ENCODE results near the gene GASK1A. TPM values are rescaled to one million over a fixed set of nuclear protein-coding genes. Genes with fewer than 3 reads are reported as not detected.
A peak's percentile ranks its signal among the peaks of the same experiment; 100 is the strongest.

GASK1A gene
- 10 to 100 TPM in 1 of 2 donors, under 1 TPM in 1; 0.79 to 22.8 TPM for total RNA-seq
- 1 to 10 TPM; 4.1 to 5.1 TPM for polyA plus RNA-seq

DNA sequence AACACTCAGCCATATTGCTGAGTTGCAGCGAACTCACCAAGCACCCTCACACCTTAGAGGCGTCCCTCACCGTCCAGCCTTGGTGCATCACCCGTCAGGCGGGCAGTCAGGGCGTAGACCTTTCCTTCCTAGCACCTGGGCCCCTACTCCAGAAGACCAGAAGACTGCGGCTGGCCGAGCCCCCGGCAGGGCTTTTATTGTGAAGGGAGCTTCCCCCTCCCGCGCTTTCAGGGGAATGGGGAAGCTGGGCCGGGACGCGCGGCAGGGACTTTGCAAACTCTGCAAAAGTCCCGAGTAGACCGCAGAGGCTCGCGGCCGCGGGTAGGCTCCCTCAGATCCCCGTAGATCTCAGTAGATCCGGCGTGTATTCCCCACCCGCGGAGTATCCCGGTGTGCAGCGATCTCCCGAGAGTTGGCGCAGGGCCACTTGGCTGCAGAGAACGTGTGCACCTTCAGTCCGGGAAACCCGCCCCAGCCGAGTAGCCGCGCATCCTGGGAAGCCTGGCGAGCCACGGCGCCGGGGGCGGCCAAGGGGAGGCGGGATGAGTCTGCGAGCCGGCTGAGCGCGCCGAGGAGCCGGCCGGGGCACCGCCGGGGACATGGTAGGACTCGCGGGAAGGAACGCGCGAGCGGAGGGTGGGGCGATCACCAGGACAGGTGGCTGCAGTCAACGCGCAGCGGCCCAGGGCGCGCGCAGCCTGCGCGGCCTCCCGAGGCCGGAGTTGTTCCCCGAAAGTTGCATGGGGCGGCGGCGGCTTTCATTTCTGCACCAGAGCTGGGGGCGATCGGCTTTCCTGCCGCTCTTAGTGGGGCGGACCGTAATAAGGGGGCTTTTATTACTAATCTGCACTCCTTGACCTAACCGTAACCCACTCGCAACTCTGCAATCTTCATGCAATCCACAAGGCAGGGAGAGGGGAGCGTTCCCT is at the start of gene GASK1A:
Gene GASK1A, plus strand, starts transcription at position 268 of the 929 bp plus-strand sequence. Its CDS starts 332 bp downstream, at position 600.
- WGBS, result 4% methylated on average over 80 of the region's 80 CpGs
- no peaks in the 10 kb centered on the region for H3K27me3 ChIP-seq (ENCODE audit: control insufficient read depth in 4 of 4, insufficient read depth in 4 of 4, low read length in 3 of 4)
- DNase-seq (ENCODE audit: low spot score), result no peak
- H3K4me3 ChIP-seq (ENCODE audit: low read depth in 1 of 3, low read length in 3 of 3), result peak within 1 kb of the TSS; percentile 44 to 76 (median 75)
- H3K27ac ChIP-seq (ENCODE audit: low read depth in 1 of 2, low read length in 2 of 2), result peak within 1 kb of the TSS; percentile 66 to 81
- H3K9ac ChIP-seq (ENCODE audit: low read depth in 1 of 2, low read length in 2 of 2), result peak within 1 kb of the TSS in 1 of 2 donors; percentile 50
- peaks cover 0 to under 1% (median 0%) of the 10 kb centered on the region in 4 donors for H3K9me3 ChIP-seq (ENCODE audit: control insufficient read depth in 4 of 4, low read length in 3 of 4)
- no peaks in the 10 kb centered on the region for H3K36me3 ChIP-seq (ENCODE audit: control insufficient read depth in 4 of 4, insufficient read depth in 3 of 4, low read depth in 1 of 4, low read length in 3 of 4)
- TF ChIP-seq RAD21 (IDR thresholded peaks at IDR 0.05) (peak in 1 of 2 donors; percentile 16), JUND (IDR thresholded peaks at IDR 0.05) (no peak), RXRA (IDR thresholded peaks at IDR 0.05) (no peak), TAF1 (conservative IDR thresholded peaks at IDR 0.05) (no peak), FOXA2 (IDR thresholded peaks at IDR 0.05) (no peak), HNF4A (conservative IDR thresholded peaks at IDR 0.05) (no peak), FOXA1 (IDR thresholded peaks at IDR 0.05) (no peak), YY1 (IDR thresholded peaks at IDR 0.05) (peak; percentile 26), SP1 (IDR thresholded peaks at IDR 0.05) (no peak), GABPA (IDR thresholded peaks at IDR 0.05 in 1 of 2, conservative IDR thresholded peaks at IDR 0.05 in 1 of 2) (no peak), EGR1 (IDR thresholded peaks at IDR 0.05; ENCODE audit: low read depth in 2 of 2) (no peak)
- TF ChIP-seq, protein P1, sequence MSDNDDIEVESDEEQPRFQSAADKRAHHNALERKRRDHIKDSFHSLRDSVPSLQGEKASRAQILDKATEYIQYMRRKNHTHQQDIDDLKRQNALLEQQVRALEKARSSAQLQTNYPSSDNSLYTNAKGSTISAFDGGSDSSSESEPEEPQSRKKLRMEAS (IDR thresholded peaks at IDR 0.05), result no peak
- TF ChIP-seq, protein P2, sequence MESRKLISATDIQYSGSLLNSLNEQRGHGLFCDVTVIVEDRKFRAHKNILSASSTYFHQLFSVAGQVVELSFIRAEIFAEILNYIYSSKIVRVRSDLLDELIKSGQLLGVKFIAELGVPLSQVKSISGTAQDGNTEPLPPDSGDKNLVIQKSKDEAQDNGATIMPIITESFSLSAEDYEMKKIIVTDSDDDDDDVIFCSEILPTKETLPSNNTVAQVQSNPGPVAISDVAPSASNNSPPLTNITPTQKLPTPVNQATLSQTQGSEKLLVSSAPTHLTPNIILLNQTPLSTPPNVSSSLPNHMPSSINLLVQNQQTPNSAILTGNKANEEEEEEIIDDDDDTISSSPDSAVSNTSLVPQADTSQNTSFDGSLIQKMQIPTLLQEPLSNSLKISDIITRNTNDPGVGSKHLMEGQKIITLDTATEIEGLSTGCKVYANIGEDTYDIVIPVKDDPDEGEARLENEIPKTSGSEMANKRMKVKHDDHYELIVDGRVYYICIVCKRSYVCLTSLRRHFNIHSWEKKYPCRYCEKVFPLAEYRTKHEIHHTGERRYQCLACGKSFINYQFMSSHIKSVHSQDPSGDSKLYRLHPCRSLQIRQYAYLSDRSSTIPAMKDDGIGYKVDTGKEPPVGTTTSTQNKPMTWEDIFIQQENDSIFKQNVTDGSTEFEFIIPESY (IDR thresholded peaks at IDR 0.05), result no peak
- TF ChIP-seq, protein P3, sequence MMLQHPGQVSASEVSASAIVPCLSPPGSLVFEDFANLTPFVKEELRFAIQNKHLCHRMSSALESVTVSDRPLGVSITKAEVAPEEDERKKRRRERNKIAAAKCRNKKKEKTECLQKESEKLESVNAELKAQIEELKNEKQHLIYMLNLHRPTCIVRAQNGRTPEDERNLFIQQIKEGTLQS (IDR thresholded peaks at IDR 0.05), result no peak
- TF ChIP-seq, protein P4, sequence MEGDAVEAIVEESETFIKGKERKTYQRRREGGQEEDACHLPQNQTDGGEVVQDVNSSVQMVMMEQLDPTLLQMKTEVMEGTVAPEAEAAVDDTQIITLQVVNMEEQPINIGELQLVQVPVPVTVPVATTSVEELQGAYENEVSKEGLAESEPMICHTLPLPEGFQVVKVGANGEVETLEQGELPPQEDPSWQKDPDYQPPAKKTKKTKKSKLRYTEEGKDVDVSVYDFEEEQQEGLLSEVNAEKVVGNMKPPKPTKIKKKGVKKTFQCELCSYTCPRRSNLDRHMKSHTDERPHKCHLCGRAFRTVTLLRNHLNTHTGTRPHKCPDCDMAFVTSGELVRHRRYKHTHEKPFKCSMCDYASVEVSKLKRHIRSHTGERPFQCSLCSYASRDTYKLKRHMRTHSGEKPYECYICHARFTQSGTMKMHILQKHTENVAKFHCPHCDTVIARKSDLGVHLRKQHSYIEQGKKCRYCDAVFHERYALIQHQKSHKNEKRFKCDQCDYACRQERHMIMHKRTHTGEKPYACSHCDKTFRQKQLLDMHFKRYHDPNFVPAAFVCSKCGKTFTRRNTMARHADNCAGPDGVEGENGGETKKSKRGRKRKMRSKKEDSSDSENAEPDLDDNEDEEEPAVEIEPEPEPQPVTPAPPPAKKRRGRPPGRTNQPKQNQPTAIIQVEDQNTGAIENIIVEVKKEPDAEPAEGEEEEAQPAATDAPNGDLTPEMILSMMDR (IDR thresholded peaks at IDR 0.05; ENCODE audit: low read depth, low read length, missing input control), result no peak
- TF ChIP-seq, protein P5, sequence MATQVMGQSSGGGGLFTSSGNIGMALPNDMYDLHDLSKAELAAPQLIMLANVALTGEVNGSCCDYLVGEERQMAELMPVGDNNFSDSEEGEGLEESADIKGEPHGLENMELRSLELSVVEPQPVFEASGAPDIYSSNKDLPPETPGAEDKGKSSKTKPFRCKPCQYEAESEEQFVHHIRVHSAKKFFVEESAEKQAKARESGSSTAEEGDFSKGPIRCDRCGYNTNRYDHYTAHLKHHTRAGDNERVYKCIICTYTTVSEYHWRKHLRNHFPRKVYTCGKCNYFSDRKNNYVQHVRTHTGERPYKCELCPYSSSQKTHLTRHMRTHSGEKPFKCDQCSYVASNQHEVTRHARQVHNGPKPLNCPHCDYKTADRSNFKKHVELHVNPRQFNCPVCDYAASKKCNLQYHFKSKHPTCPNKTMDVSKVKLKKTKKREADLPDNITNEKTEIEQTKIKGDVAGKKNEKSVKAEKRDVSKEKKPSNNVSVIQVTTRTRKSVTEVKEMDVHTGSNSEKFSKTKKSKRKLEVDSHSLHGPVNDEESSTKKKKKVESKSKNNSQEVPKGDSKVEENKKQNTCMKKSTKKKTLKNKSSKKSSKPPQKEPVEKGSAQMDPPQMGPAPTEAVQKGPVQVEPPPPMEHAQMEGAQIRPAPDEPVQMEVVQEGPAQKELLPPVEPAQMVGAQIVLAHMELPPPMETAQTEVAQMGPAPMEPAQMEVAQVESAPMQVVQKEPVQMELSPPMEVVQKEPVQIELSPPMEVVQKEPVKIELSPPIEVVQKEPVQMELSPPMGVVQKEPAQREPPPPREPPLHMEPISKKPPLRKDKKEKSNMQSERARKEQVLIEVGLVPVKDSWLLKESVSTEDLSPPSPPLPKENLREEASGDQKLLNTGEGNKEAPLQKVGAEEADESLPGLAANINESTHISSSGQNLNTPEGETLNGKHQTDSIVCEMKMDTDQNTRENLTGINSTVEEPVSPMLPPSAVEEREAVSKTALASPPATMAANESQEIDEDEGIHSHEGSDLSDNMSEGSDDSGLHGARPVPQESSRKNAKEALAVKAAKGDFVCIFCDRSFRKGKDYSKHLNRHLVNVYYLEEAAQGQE (IDR thresholded peaks at IDR 0.05), result no peak
- peaks cover 0 to 25% (median 7%) of the 10 kb centered on the region in 4 donors for H3K4me1 ChIP-seq (ENCODE audit: control insufficient read depth in 4 of 4, insufficient read depth in 4 of 4, low read length in 3 of 4)
